Gastroesophageal sphincter (tissue), 3 donors: Measurements from ENCODE around the gene ZFAND6.

ENCODE experiments used
- CTCF ChIP-seq, 4 experiments: fragments of 200-600 bp in 2 of 4; fragments of 450-650 bp in 2 of 4; sonication (generic) in 1 of 4; IDR thresholded peaks; one replicate each; pipeline ENCODE4 v1.5.1; 2017 to 2019; ENCODE audit warnings: antibody characterized with exemption in 4 of 4, mild to moderate bottlenecking in 2 of 4, moderate library complexity in 2 of 4
- POLR2AphosphoS5 ChIP-seq: sonication (generic); formaldehyde crosslinking; IDR thresholded peaks from one replicate; pipeline ENCODE4 v1.6.1; 2017; ENCODE audit warnings: antibody characterized with exemption

GRCh38 chr15:80058044-80058443, 1.4 kb upstream of the ZFAND6 start:
- TF ChIP-seq CTCF (IDR thresholded peaks at IDR 0.05) (no peak), POLR2AphosphoS5 (no peak)
